ENCODE measurements around the gene NLGN1. TPM values are rescaled to one million over a fixed set of nuclear protein-coding genes. Genes with fewer than 3 reads are reported as not detected.
A peak's percentile ranks its signal among the peaks of the same experiment; 100 is the strongest.
"Not testable (repeated sequence)": the region's sequence is repeated elsewhere in the genome, so short reads cannot be mapped to it uniquely, and the experiment has no call there.

The NLGN1 gene
- total RNA-seq (2022) (not detected in 2 replicates), Bru-seq, nascent RNA (percentile 4 among the genes with signal in this experiment), BruChase-seq, experiment 1, labeled RNA remaining after a 6-hour chase (percentile 5 among the genes with signal in this experiment), BruChase-seq, experiment 2, labeled RNA remaining after a 2-hour chase (percentile 6 among the genes with signal in this experiment)
- long read RNA-seq = 0 reads

- H3K9me3 Mint-ChIP-seq (ENCODE audit: unreplicated experiment) = no peaks in the 10 kb centered on the region
- no peak within 1 kb of the TSS for H3K27ac Mint-ChIP-seq (ENCODE audit: low read depth, unreplicated experiment)
- intact Hi-C loops (cut with micrococcal nuclease) = no loop called here
- peaks cover 91% of the 10 kb centered on the region for H3K27me3 Mint-ChIP-seq (ENCODE audit: insufficient read depth, unreplicated experiment)
- DNase-seq (ENCODE audit: unreplicated experiment) = no peak
- peaks cover 18% of the 10 kb centered on the region for H3K4me1 Mint-ChIP-seq (ENCODE audit: insufficient read depth, unreplicated experiment)
- ChIA-PET CTCF (no interaction called here), POLR2A (no interaction called here)
- peaks cover 6% of the 10 kb centered on the region for H3K36me3 Mint-ChIP-seq (ENCODE audit: insufficient read depth, unreplicated experiment)
- no TSS peak for BruUV-seq (replicated peaks)
- TF ChIP-seq, protein P1, sequence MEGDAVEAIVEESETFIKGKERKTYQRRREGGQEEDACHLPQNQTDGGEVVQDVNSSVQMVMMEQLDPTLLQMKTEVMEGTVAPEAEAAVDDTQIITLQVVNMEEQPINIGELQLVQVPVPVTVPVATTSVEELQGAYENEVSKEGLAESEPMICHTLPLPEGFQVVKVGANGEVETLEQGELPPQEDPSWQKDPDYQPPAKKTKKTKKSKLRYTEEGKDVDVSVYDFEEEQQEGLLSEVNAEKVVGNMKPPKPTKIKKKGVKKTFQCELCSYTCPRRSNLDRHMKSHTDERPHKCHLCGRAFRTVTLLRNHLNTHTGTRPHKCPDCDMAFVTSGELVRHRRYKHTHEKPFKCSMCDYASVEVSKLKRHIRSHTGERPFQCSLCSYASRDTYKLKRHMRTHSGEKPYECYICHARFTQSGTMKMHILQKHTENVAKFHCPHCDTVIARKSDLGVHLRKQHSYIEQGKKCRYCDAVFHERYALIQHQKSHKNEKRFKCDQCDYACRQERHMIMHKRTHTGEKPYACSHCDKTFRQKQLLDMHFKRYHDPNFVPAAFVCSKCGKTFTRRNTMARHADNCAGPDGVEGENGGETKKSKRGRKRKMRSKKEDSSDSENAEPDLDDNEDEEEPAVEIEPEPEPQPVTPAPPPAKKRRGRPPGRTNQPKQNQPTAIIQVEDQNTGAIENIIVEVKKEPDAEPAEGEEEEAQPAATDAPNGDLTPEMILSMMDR (IDR thresholded peaks at IDR 0.05; ENCODE audit: unreplicated experiment) = no peak
- H3K4me3 Mint-ChIP-seq (ENCODE audit: unreplicated experiment) = peak within 1 kb of the TSS; percentile 71
These were observed at the start of gene NLGN1 for GRCh38 chr3:173397161-173398110. Gene NLGN1 (plus strand): TSS chr3:173397744.

DNA sequence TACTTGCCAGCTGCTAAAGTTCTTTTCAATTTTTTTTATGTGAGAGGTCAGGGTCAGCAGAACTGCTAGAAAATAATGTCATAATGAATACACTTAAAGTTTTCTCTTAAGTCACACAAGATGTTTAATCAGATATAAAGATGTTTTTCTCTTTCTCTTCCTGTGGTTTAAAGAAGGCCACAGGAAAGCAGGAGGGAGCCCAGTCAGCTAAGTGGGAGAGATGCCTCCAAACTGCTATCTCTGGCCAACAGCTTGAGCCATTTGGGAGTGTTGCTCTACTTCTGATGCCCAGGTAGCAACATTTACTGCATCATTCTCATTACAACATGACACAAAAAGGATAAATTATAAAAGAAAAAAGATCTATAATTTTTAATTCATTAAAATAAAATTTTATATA is 45.7 kb upstream of the NLGN1 start:
- CTCF ChIA-PET = no interaction called here

DNA sequence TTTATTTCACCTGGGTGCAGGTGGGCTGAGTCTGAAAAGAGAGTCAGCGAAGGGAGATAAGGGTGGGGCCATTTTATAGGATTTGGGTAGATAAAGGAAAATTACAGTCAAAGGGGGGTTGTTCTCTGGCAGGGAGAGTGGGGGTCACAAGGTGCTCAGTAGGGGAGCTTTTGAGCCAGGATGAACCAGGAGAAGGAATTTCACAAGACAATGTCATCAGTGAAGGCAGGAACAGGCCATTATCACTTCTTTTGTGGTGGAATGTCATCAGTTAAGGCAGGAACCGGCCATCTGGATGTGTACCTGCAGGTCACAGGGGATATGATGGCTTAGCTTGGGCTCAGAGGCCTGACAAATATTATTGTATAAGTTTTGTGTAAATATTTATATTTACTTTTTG is 44.4 kb upstream of the NLGN1 start:
- BruUV-seq (replicated peaks); POLR2A ChIA-PET; H3K9me3 Mint-ChIP-seq (ENCODE audit: unreplicated experiment); DNase-seq (ENCODE audit: unreplicated experiment); H3K4me1 Mint-ChIP-seq (ENCODE audit: insufficient read depth, unreplicated experiment); H3K4me3 Mint-ChIP-seq (ENCODE audit: unreplicated experiment); intact Hi-C loops (cut with micrococcal nuclease); H3K27ac Mint-ChIP-seq (ENCODE audit: low read depth, unreplicated experiment); H3K36me3 Mint-ChIP-seq (ENCODE audit: insufficient read depth, unreplicated experiment): not testable (repeated sequence)
- peaks cover 54% of the 10 kb centered on the region for H3K27me3 Mint-ChIP-seq (ENCODE audit: insufficient read depth, unreplicated experiment)
- CTCF ChIA-PET = interaction anchor here (0.7 kb wide), 1 partner anchor 380 kb away, joined by 5 read pairs; no protein-coding TSS in a partner anchor

More for the DNA sequence above, 45.7 kb upstream of the NLGN1 start:
- Mint-ChIP-seq H3K9me3 (ENCODE audit: unreplicated experiment) (peaks cover 7% of the 10 kb centered on the region), H3K4me1 (ENCODE audit: insufficient read depth, unreplicated experiment) (no peaks in the 10 kb centered on the region), H3K4me3 (ENCODE audit: unreplicated experiment) (no peak overlapping the region), H3K27ac (ENCODE audit: low read depth, unreplicated experiment) (no peak overlapping the region), H3K27me3 (ENCODE audit: insufficient read depth, unreplicated experiment) (peaks cover 52% of the 10 kb centered on the region), H3K36me3 (ENCODE audit: insufficient read depth, unreplicated experiment) (no peaks in the 10 kb centered on the region)
- TF ChIP-seq, protein P1 (IDR thresholded peaks at IDR 0.05; ENCODE audit: unreplicated experiment) = no peak
- POLR2A ChIA-PET = no interaction called here
- intact Hi-C loops (cut with micrococcal nuclease) = no loop called here
- BruUV-seq (replicated peaks) = no TSS peak
- no peak for DNase-seq (ENCODE audit: unreplicated experiment)

GRCh38 chr3:173354124-173354523 is 43.4 kb upstream of the NLGN1 start:
- DNase-seq (ENCODE audit: unreplicated experiment) = no peak
- H3K4me3 Mint-ChIP-seq (ENCODE audit: unreplicated experiment) = no peak overlapping the region
- intact Hi-C loops (cut with micrococcal nuclease) = no loop called here
- peaks cover 45% of the 10 kb centered on the region for H3K27me3 Mint-ChIP-seq (ENCODE audit: insufficient read depth, unreplicated experiment)
- POLR2A ChIA-PET = no interaction called here
- H3K4me1 Mint-ChIP-seq (ENCODE audit: insufficient read depth, unreplicated experiment) = no peaks in the 10 kb centered on the region
- no peaks in the 10 kb centered on the region for H3K36me3 Mint-ChIP-seq (ENCODE audit: insufficient read depth, unreplicated experiment)
- H3K27ac Mint-ChIP-seq (ENCODE audit: low read depth, unreplicated experiment) = no peak overlapping the region
- BruUV-seq (replicated peaks) = no TSS peak
- CTCF ChIA-PET = no interaction called here
- peaks cover 7% of the 10 kb centered on the region for H3K9me3 Mint-ChIP-seq (ENCODE audit: unreplicated experiment)
- TF ChIP-seq, protein P1 (IDR thresholded peaks at IDR 0.05; ENCODE audit: unreplicated experiment) = no peak

All from MCF 10A (cell line).